RWPE1 (cell line): ENCODE data around the gene NME9.

Experiments
- CTCF ChIA-PET: fragments of 350-600 bp; sonication (Branson Sonifier 250); formaldehyde crosslinking; extraction: SDS; loops from one replicate; lab custom pipeline; 2021; lab: Yijun Ruan, JAX
- POLR2A ChIA-PET: fragments of 400-600 bp; formaldehyde crosslinking; extraction: SDS; loops from one replicate; lab custom pipeline; 2020; ENCODE audit warnings: antibody characterized with exemption; ENCODE audit not compliant: low non-redundant PET; lab: Yijun Ruan, JAX
- DNase-seq: peaks from one replicate; pipeline ENCODE4 v3.0.0; 2012; ENCODE audit warnings: low spot score
- H3K27ac ChIP-seq: fragments of 450-650 bp; 2 replicates; pipeline ENCODE4 v1.5.1; 2017
- TF ChIP-seq, protein P1 (sequence below): fragments of 450-650 bp; conservative IDR thresholded peaks from 2 replicates; pipeline ENCODE4 v1.5.1; 2017; ENCODE audit warnings: low read depth, mild to moderate bottlenecking

Gene NME9

DNA sequence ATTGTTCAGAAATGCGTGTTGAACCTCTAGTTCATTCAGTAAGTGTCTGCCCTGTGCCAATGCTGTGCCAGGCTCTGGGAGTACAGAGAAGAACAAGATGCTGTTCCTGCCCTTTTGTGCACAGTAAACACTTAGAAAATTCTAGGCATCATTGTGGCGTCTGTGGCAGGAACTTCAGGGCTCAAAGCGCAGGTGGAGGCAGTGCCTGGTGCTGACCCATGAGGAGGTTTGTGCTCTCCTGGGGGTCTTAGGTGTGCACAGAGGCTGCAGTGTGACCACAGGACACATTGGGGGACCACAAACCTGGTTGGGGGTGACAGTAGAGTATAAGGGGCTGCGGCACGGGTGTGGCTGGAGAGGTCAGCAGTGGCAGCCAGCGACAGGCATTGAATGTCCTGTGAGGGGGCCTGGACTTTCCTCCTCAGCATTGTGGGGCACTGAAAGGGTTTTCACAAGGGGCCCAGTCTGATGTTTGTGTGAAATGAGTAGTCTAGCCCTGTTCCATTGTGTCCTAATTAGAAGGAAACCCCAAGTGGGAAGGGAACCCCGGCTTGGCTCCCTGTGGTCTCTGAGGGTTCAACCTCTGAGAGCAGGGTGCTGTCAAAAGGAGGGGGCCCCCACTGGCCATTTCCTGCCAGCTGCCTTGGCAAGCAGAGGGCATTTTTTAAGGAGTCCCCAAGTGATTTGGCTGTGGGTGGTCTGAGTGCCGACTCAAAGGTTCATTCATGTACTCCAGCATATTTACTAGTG lies 39.7 kb upstream of the NME9 start:
- ChIA-PET POLR2A (no interaction called here), CTCF (no interaction called here)
- no peak overlapping the region for H3K27ac ChIP-seq
- DNase-seq = no peak
- TF ChIP-seq, protein P1, sequence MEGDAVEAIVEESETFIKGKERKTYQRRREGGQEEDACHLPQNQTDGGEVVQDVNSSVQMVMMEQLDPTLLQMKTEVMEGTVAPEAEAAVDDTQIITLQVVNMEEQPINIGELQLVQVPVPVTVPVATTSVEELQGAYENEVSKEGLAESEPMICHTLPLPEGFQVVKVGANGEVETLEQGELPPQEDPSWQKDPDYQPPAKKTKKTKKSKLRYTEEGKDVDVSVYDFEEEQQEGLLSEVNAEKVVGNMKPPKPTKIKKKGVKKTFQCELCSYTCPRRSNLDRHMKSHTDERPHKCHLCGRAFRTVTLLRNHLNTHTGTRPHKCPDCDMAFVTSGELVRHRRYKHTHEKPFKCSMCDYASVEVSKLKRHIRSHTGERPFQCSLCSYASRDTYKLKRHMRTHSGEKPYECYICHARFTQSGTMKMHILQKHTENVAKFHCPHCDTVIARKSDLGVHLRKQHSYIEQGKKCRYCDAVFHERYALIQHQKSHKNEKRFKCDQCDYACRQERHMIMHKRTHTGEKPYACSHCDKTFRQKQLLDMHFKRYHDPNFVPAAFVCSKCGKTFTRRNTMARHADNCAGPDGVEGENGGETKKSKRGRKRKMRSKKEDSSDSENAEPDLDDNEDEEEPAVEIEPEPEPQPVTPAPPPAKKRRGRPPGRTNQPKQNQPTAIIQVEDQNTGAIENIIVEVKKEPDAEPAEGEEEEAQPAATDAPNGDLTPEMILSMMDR = no peak

DNA sequence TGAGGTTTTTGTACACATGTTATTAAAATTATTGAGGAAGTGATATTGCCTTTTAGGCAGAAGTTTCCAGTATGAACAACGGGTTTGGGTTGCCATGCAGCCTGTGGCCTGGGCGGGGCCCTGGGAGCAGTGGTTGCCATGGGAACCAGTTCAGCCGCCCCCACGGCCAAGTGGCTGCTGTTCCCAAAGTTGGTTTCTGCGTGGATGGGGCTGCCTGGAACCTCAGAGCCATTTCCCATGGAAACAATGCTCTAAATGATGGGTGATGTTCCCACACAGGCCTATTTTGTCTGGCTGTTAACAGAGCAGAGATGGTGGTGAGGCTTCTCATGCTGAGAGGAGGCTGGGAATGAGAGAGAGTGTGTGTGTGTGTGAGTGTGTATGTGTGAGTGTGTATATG lies 38.3 kb upstream of the NME9 start:
- ChIA-PET CTCF (interaction anchor here (0.7 kb wide), 1 partner anchor 401 kb away, joined by 3 read pairs; no protein-coding TSS in a partner anchor), POLR2A (no interaction called here)
- DNase-seq = no peak
- TF ChIP-seq, protein P1 = no peak
- H3K27ac ChIP-seq = no peak overlapping the region

DNA sequence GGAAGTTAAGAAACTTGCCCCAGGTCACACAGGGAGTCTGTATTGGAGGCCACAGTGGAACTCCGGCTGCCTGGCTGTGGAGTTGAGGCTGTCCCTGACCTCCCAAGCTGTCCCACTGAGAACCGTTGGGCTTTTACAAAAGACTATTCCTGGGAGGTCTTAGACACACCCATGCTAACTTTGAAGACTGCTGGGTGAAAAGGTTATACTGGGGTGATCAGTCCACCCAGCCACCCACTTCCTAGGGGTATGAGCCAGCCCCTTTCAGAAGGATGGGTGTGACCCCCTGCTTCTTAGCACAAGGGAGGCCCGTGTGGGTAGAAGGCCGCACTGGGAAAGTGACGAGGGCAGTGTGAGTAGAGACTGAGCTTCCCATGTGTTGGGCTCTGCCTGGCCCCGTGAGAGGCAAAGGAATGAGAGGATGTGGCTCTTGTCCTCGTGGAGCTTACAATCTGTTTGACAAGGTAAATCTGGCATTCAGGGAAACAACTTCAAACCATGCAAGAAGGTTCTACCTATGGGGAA lies 37.7 kb upstream of the NME9 start:
- H3K27ac ChIP-seq = no peak overlapping the region
- POLR2A ChIA-PET = no interaction called here
- no peak for DNase-seq
- CTCF ChIA-PET = interaction anchor here (0.7 kb wide), 1 partner anchor 401 kb away, joined by 3 read pairs; no protein-coding TSS in a partner anchor
- TF ChIP-seq, protein P1 = no peak

DNA sequence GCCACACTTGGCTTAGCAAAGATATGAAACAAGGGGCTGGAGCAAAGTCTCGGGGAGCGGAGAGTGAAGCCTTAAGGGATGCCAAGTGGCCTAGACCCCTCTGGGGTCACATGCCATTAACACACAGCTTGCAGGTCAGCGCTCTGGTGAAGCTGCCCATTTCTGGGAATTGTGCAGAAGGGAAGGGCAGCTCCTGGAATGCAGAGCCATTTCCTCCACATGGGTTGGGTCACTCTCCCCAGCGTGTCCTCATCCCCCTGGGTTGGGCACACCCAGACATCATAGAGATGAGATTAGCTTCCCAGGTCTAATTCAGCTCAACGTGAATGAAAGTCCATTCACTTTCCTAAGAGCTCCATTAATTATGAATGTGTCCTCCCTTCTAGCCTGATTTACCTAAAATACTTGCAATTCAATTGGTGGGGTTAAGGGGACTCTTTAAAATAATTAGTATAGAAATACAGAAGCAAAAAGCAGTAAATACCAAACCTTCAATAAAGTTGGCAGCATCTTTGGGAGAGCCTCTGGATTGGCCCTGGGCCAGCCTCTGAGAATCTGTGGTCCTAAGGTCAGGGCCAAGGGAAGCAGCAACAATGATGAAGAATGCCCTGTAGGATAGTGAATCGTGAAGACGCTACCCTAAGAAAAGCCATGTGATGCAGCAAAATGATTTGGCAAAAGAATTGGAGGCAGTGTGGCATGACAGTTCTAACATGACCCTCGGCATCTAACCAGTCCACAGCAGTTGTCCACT lies 36.5 kb upstream of the NME9 start:
- CTCF ChIA-PET = interaction anchor here (0.5 kb wide), 1 partner anchor 30 kb away, joined by 7 read pairs; no protein-coding TSS in a partner anchor
- TF ChIP-seq, protein P1 = no peak
- POLR2A ChIA-PET = no interaction called here
- DNase-seq = no peak
- H3K27ac ChIP-seq = no peak overlapping the region

DNA sequence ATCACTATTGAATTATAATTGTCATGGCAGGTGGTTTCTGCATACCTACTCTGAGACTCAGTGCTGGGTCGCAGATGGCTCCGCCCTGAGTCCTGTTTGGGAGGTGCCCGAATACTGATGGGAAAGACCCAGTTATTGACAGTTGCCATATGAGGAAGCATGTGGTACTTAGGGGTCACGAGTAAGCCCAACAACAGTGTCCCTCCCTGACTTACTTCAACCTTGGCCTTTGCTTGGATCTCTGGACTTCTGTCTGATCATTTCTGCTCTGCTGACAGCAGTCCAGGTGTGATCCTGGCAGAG lies 35.6 kb upstream of the NME9 start:
- TF ChIP-seq, protein P1 = no peak
- H3K27ac ChIP-seq = no peak overlapping the region
- ChIA-PET CTCF (no interaction called here), POLR2A (no interaction called here)
- DNase-seq = no peak

DNA sequence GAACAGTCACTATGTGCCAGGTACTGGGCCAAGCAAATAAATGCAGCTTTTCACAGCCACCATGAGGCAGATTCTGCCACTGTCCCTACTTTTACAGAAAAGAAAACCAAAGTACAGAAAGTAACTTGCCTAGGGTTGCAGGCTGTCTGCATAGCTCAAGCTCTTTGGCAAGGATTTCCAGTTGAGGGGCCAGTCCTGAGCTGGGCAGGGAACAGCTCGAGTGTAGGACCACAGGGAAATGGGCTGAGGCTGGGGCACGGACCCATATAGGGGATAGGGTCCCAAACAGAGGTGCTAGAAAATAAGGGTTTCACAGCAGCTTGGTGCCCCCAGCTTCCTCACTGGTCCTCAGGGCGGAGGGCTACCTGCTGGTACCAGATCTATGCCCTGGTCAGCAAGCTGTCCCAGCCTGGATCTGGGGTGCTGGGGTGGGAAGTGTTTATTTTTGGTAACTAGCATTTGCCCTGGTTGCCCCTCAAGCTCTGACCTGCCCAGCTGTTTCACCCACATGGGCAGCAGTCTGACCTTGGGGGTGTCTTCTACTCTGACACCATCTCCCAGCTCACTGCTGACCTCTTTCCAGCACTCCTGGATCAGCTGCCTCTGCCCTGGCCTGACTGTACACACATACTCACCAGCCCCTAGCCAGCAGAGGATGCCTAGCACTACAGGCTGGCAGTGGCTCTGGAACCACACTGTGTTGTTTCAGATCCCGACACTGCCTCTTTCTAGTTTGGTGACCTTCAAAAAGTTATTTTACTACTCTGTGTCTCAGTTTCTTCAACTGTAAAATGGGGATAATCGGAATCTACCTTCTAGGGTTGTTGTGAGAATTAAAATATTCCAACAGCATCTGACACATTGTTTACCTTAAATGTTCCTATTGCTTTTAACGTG lies 35.0 kb upstream of the NME9 start:
- no peak for DNase-seq
- no peak overlapping the region for H3K27ac ChIP-seq
- ChIA-PET POLR2A (interaction anchor here (0.6 kb wide), 1 partner anchor 9 kb away, joined by 4 read pairs; no protein-coding TSS in a partner anchor), CTCF (no interaction called here)
- TF ChIP-seq, protein P1 = no peak
